Panc1 (cell line): ENCODE data around the gene MACROD2. TPM values are rescaled to one million over a fixed set of nuclear protein-coding genes. Genes with fewer than 3 reads are reported as not detected.

Experiments
- ATAC-seq: fragments of 200-7000 bp; cut with Tn5 transposase; 2 replicates; pipeline ENCODE4 v1.9.1; 2020; ENCODE audit warnings: mild to moderate bottlenecking, moderate library complexity
- BruUV-seq: library from RNA; stranded (reverse); fragments of 400-500 nt; replicated peaks from 2 replicates; lab custom pipeline; 2021; lab: Mats Ljungman, UMichigan
- CTCF ChIA-PET: fragments of 300-600 bp; sonication (Branson Sonifier 250); formaldehyde crosslinking; loops from one replicate; lab custom pipeline; 2022; ENCODE audit warnings: antibody characterized with exemption; lab: Charles Lee
- POLR2A ChIA-PET: fragments of 300-600 bp; sonication (Branson Sonifier 250); formaldehyde crosslinking; loops from one replicate; lab custom pipeline; 2022; ENCODE audit warnings: antibody characterized with exemption; lab: Charles Lee
- DNase-seq: peaks from one replicate; pipeline ENCODE4 v3.0.0-alpha.2; 2010; ENCODE audit warnings: low read depth, low spot score
- H3K27ac ChIP-seq: 2 replicates; pipeline ENCODE4 v1.5.1; 2011; ENCODE audit warnings: mild to moderate bottlenecking, low read length, inconsistent platforms
- H3K27me3 ChIP-seq: fragments of 200-500 bp; sonication (Bioruptor generic); 2 replicates; pipeline ENCODE4 v1.6.0; 2014; ENCODE audit warnings: low read length, inconsistent platforms; ENCODE audit not compliant: control insufficient read depth, insufficient read depth
- H3K36me3 ChIP-seq: fragments of 200-500 bp; sonication (Bioruptor generic); 2 replicates; pipeline ENCODE4 v1.5.1; 2014; ENCODE audit warnings: inconsistent platforms, mild to moderate bottlenecking, low read length, moderate library complexity; ENCODE audit not compliant: control insufficient read depth, insufficient read depth
- H3K4me1 ChIP-seq: 2 replicates; pipeline ENCODE4 v1.5.1; 2011; ENCODE audit warnings: inconsistent platforms, mild to moderate bottlenecking, low read length, moderate library complexity; ENCODE audit not compliant: control insufficient read depth, insufficient read depth
- H3K4me3 ChIP-seq, 2 experiments: 2 replicates each; pipeline ENCODE4 v1.5.1; 2011 to 2012; ENCODE audit warnings: low read depth in 2 of 2, low read length in 2 of 2, mild to moderate bottlenecking in 2 of 2, inconsistent platforms in 1 of 2, moderate library complexity in 1 of 2
- H3K9me3 ChIP-seq: fragments of 200-500 bp; sonication (Bioruptor generic); 2 replicates; pipeline ENCODE4 v1.5.1; 2014; ENCODE audit warnings: low read depth, mild to moderate bottlenecking, inconsistent platforms, low read length, moderate library complexity; ENCODE audit not compliant: control insufficient read depth, insufficient read depth
- POLR2AphosphoS5 ChIP-seq: IDR thresholded peaks from 2 replicates; pipeline ENCODE4 v1.6.1; 2012; ENCODE audit warnings: mild to moderate bottlenecking, low read depth, low read length, moderate library complexity
- SIN3A ChIP-seq: IDR thresholded peaks from 2 replicates; pipeline ENCODE4 v1.6.1; 2012; ENCODE audit warnings: low read depth, mild to moderate bottlenecking, low read length, moderate library complexity, borderline replicate concordance; ENCODE audit not compliant: insufficient read depth
- TCF7L2 ChIP-seq: IDR thresholded peaks from 2 replicates; pipeline ENCODE4 v1.6.1; 2011; ENCODE audit warnings: mild to moderate bottlenecking, low read depth, low read length, inconsistent platforms
- in situ Hi-C: cut with HindIII; loops from 2 replicates; pipeline ENCODE4 v1.10.0; 2016; ENCODE audit warnings: low sequenced_read_pairs, low pct_unique_long_range_greater_than_20kb
- intact Hi-C: fragments of 100-400 bp; cut with micrococcal nuclease; formaldehyde crosslinking; loops from one replicate; pipeline ENCODE4 v1.10.0; 2022; ENCODE audit not compliant: unreplicated experiment
- total RNA-seq: library from RNA; stranded (reverse); gene quantifications from one replicate; pipeline ENCODE4 v1.2.1, GENCODE V29; 2021; ENCODE audit not compliant: unreplicated experiment
- TF ChIP-seq, protein P1 (sequence below): fragments of 450-650 bp; IDR thresholded peaks from 2 replicates; pipeline ENCODE4 v1.5.1; 2017; ENCODE audit warnings: mild to moderate bottlenecking
- TF ChIP-seq, protein P2 (sequence below), 2 experiments: IDR thresholded peaks; 2 replicates each; pipeline ENCODE4 v1.6.1; 2011 to 2012; ENCODE audit warnings: low read depth in 2 of 2, control low read depth in 1 of 2, low read length in 1 of 2, mild to moderate bottlenecking in 1 of 2, moderate library complexity in 1 of 2; ENCODE audit not compliant: insufficient read depth in 1 of 2

MACROD2 gene
- total RNA-seq, 1 experiment from 2014 or later = 1.2 TPM

DNA sequence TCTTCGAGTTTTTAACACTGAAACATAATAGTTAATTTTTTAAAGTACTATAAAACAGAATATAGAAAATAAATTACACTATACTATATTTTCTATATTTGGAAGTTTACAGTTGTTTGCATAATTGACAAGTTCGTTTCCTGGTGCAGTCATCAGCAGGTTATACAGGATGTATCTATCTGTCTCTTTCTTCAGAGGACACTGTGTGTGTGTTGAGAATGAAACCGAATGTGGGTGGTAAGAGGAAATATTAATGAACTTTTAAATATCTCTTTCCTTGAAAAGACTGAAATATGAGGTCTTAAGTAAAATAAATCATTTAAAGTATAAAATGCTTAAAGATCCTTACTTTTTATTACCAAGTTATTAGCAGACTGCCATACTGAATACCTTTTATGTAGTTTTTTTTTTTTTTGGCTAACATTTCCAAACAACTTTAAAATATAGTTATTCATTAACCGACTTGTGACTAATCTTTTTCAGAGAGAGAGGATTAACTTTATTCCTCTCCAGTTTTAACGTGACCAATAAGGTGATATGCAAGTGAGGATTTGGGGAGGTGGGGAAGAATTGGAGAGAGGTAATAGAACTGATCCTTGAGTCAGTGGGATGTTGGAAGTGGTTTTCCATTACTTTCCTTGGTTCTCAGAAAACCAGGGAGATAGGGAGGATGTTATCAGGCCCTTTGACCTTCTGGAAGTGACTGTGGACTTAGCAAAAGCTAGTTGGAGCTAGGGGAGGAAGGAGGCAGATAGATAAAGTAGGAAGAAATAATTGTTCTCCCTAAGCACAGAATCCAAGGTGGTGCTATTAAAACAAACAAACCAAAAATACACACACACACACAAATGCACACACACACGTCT is 722.1 kb downstream of the MACROD2 start:
- Histone ChIP-seq H3K4me3 (no peak overlapping the region), H3K4me1 (no peaks in the 10 kb centered on the region), H3K27ac (no peak overlapping the region), H3K9me3 (no peaks in the 10 kb centered on the region), H3K36me3 (no peaks in the 10 kb centered on the region), H3K27me3 (no peaks in the 10 kb centered on the region)
- intact Hi-C loops = no loop called here
- DNase-seq (no peak), ATAC-seq (no peak)
- in situ Hi-C loops = no loop called here
- ChIA-PET POLR2A (no interaction called here), CTCF (no interaction called here)
- TF ChIP-seq, protein P1, sequence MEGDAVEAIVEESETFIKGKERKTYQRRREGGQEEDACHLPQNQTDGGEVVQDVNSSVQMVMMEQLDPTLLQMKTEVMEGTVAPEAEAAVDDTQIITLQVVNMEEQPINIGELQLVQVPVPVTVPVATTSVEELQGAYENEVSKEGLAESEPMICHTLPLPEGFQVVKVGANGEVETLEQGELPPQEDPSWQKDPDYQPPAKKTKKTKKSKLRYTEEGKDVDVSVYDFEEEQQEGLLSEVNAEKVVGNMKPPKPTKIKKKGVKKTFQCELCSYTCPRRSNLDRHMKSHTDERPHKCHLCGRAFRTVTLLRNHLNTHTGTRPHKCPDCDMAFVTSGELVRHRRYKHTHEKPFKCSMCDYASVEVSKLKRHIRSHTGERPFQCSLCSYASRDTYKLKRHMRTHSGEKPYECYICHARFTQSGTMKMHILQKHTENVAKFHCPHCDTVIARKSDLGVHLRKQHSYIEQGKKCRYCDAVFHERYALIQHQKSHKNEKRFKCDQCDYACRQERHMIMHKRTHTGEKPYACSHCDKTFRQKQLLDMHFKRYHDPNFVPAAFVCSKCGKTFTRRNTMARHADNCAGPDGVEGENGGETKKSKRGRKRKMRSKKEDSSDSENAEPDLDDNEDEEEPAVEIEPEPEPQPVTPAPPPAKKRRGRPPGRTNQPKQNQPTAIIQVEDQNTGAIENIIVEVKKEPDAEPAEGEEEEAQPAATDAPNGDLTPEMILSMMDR = no peak
- TF ChIP-seq, protein P2, sequence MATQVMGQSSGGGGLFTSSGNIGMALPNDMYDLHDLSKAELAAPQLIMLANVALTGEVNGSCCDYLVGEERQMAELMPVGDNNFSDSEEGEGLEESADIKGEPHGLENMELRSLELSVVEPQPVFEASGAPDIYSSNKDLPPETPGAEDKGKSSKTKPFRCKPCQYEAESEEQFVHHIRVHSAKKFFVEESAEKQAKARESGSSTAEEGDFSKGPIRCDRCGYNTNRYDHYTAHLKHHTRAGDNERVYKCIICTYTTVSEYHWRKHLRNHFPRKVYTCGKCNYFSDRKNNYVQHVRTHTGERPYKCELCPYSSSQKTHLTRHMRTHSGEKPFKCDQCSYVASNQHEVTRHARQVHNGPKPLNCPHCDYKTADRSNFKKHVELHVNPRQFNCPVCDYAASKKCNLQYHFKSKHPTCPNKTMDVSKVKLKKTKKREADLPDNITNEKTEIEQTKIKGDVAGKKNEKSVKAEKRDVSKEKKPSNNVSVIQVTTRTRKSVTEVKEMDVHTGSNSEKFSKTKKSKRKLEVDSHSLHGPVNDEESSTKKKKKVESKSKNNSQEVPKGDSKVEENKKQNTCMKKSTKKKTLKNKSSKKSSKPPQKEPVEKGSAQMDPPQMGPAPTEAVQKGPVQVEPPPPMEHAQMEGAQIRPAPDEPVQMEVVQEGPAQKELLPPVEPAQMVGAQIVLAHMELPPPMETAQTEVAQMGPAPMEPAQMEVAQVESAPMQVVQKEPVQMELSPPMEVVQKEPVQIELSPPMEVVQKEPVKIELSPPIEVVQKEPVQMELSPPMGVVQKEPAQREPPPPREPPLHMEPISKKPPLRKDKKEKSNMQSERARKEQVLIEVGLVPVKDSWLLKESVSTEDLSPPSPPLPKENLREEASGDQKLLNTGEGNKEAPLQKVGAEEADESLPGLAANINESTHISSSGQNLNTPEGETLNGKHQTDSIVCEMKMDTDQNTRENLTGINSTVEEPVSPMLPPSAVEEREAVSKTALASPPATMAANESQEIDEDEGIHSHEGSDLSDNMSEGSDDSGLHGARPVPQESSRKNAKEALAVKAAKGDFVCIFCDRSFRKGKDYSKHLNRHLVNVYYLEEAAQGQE (IDR thresholded peaks at IDR 0.05; ENCODE audit: insufficient read depth in 1 of 2, low read depth in 2 of 2, low read length in 1 of 2) = no peak
- BruUV-seq = no TSS peak

DNA sequence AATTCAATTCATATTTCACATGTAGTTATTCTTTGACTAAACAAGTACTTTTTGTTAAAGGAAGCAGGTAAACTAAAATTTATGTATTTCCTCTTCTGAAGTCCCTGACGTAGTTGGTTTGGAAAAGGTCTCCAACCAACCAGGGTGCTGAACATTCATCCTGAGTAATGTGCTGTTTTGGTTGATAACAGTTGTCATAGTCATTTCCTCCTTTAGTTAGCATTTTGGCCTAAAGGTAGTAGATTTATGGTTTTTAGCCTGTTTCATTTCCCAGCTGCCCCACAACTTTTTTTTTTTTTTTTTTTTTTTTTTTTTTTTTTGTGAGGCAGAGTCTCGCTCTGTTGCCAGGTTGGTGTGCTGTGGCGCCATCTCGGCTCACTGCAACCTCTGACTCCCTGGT is 724.9 kb downstream of the MACROD2 start:
- TF ChIP-seq SIN3A (no peak), TCF7L2 (no peak), POLR2AphosphoS5 (no peak)
- TF ChIP-seq, protein P2 (IDR thresholded peaks at IDR 0.05; ENCODE audit: insufficient read depth in 1 of 2, low read depth in 2 of 2, low read length in 1 of 2) = no peak
- TF ChIP-seq, protein P1 = no peak
- no peak for DNase-seq

More for the DNA sequence above, 724.9 kb downstream of the MACROD2 start:
- no peaks in the 10 kb centered on the region for H3K9me3 ChIP-seq
- no peak overlapping the region for H3K27ac ChIP-seq
- POLR2A ChIA-PET = no interaction called here
- H3K27me3 ChIP-seq = no peaks in the 10 kb centered on the region
- intact Hi-C loops (no loop called here), in situ Hi-C loops (no loop called here)
- no peaks in the 10 kb centered on the region for H3K4me1 ChIP-seq
- CTCF ChIA-PET = no interaction called here
- H3K36me3 ChIP-seq = no peaks in the 10 kb centered on the region
- H3K4me3 ChIP-seq = no peak overlapping the region
- no peak for ATAC-seq
- no TSS peak for BruUV-seq
